Neural cell (in vitro differentiated cells): ENCODE measurements around the gene NME7.

ENCODE experiments used
- CTCF ChIP-seq: fragments of 450-650 bp; IDR thresholded peaks from 2 replicates; pipeline ENCODE4 v1.5.1; 2014; ENCODE audit warnings: antibody characterized with exemption, mild to moderate bottlenecking, moderate library complexity; ENCODE audit not compliant: poor library complexity, severe bottlenecking
- EP300 ChIP-seq: fragments of 450-650 bp; conservative IDR thresholded peaks from 2 replicates; pipeline ENCODE4 v1.6.1; 2014; ENCODE audit warnings: antibody characterized with exemption, mild to moderate bottlenecking, moderate library complexity; ENCODE audit not compliant: poor library complexity, severe bottlenecking
- EZH2 ChIP-seq: fragments of 200-600, 300-800 bp; shearing (Covaris generic), sonication (generic); IDR thresholded peaks from 2 replicates; pipeline ENCODE4 v1.6.1; 2014; ENCODE audit warnings: antibody characterized with exemption, low read length, borderline replicate concordance, mild to moderate bottlenecking; ENCODE audit not compliant: insufficient read depth, poor library complexity, severe bottlenecking
- MXI1 ChIP-seq: fragments of 450-650 bp; conservative IDR thresholded peaks from 2 replicates; pipeline ENCODE4 v1.6.1; 2014; ENCODE audit warnings: antibody characterized with exemption, mild to moderate bottlenecking; ENCODE audit not compliant: poor library complexity, severe bottlenecking
- POLR2AphosphoS5 ChIP-seq: IDR thresholded peaks from 2 replicates; pipeline ENCODE4 v1.6.1; 2012
- RAD21 ChIP-seq: fragments of 450-650 bp; conservative IDR thresholded peaks from 2 replicates; pipeline ENCODE4 v1.6.1; 2014; ENCODE audit warnings: antibody characterized with exemption, mild to moderate bottlenecking, moderate library complexity
- REST ChIP-seq: IDR thresholded peaks from 2 replicates; pipeline ENCODE4 v1.6.1; 2012; ENCODE audit warnings: borderline replicate concordance
- SMC3 ChIP-seq: fragments of 450-650 bp; conservative IDR thresholded peaks from 2 replicates; pipeline ENCODE4 v1.6.1; 2014; ENCODE audit warnings: antibody characterized with exemption, mild to moderate bottlenecking, moderate library complexity; ENCODE audit not compliant: poor library complexity
- TAF1 ChIP-seq: IDR thresholded peaks from 2 replicates; pipeline ENCODE4 v1.6.1; 2012; ENCODE audit warnings: low read depth

- TF ChIP-seq CTCF, result no peak
- no peak for TF ChIP-seq REST
- no peak for TF ChIP-seq TAF1
- TF ChIP-seq EP300, result no peak
- no peak for TF ChIP-seq EZH2
- no peak for TF ChIP-seq SMC3
- TF ChIP-seq RAD21, result no peak
- no peak for TF ChIP-seq MXI1
- no peak for TF ChIP-seq POLR2AphosphoS5
Observed at GRCh38 chr1:169108223-169108622, 259.4 kb downstream of the NME7 start.
